HS-27A (cell line): ENCODE results near the gene ARPC1B.

Experiments used
- DNase-seq: peaks from one replicate; pipeline ENCODE4 v3.0.0-alpha.2; 2012; ENCODE audit warnings: low read depth, missing footprints

Gene ARPC1B

GRCh38 chr7:99389772-99390171, 15.2 kb downstream of the ARPC1B start:
- DNase-seq: no peak

GRCh38 chr7:99390941-99391602, 16.5 kb downstream of the ARPC1B start:
- no peak for DNase-seq

GRCh38 chr7:99392046-99392445, 17.5 kb downstream of the ARPC1B start:
- no peak for DNase-seq

GRCh38 chr7:99392659-99393354, 18.3 kb downstream of the ARPC1B start:
- DNase-seq: no peak

- no peak for DNase-seq
These were observed 19.0 kb downstream of the ARPC1B start for GRCh38 chr7:99393355-99394187.

GRCh38 chr7:99394188-99394502, 19.6 kb downstream of the ARPC1B start:
- DNase-seq: no peak

GRCh38 chr7:99395616-99396327, 21.2 kb downstream of the ARPC1B start:
- DNase-seq: no peak

- DNase-seq: no peak
These were observed 22.1 kb downstream of the ARPC1B start for GRCh38 chr7:99396418-99397296.

- DNase-seq: no peak
These were observed 22.9 kb downstream of the ARPC1B start for GRCh38 chr7:99397297-99397983.

GRCh38 chr7:99398891-99399445, 24.4 kb downstream of the ARPC1B start:
- no peak for DNase-seq

- DNase-seq: no peak
These were observed 25.1 kb downstream of the ARPC1B start for GRCh38 chr7:99399597-99399996.

GRCh38 chr7:99402854-99403253, 28.3 kb downstream of the ARPC1B start:
- no peak for DNase-seq

- no peak for DNase-seq
These were observed 29.2 kb downstream of the ARPC1B start for GRCh38 chr7:99403764-99404163.

- no peak for DNase-seq
These were observed 29.9 kb downstream of the ARPC1B start for GRCh38 chr7:99404235-99404976.

- no peak for DNase-seq
These were observed 30.4 kb downstream of the ARPC1B start for GRCh38 chr7:99404977-99405320.

GRCh38 chr7:99406557-99406956, 32.0 kb downstream of the ARPC1B start:
- no peak for DNase-seq

GRCh38 chr7:99407872-99408378, 33.4 kb downstream of the ARPC1B start:
- peak; percentile 29 for DNase-seq

- peak; percentile 75 for DNase-seq
These were observed 34.1 kb downstream of the ARPC1B start, which contains the start of the genes BUD31 and PDAP1 for GRCh38 chr7:99408379-99409191. TSS of gene BUD31 (plus strand) at chr7:99408969. CDS start at chr7:99411093, 2,124 bp downstream. TSS of gene PDAP1 (minus strand) at chr7:99408597. CDS start at chr7:99408548, 49 bp downstream.

GRCh38 chr7:99409192-99409572, 34.7 kb downstream of the ARPC1B start:
- DNase-seq: no peak
